GM15510 (cell line): Measurements from ENCODE around the gene EMILIN3.

Experiments used
- POLR2A ChIP-seq: IDR thresholded peaks from 3 replicates; pipeline ENCODE4 v1.6.1; 2011; ENCODE audit warnings: borderline replicate concordance; ENCODE audit not compliant: insufficient read length; ENCODE audit errors: extremely low read depth

Gene EMILIN3

DNA sequence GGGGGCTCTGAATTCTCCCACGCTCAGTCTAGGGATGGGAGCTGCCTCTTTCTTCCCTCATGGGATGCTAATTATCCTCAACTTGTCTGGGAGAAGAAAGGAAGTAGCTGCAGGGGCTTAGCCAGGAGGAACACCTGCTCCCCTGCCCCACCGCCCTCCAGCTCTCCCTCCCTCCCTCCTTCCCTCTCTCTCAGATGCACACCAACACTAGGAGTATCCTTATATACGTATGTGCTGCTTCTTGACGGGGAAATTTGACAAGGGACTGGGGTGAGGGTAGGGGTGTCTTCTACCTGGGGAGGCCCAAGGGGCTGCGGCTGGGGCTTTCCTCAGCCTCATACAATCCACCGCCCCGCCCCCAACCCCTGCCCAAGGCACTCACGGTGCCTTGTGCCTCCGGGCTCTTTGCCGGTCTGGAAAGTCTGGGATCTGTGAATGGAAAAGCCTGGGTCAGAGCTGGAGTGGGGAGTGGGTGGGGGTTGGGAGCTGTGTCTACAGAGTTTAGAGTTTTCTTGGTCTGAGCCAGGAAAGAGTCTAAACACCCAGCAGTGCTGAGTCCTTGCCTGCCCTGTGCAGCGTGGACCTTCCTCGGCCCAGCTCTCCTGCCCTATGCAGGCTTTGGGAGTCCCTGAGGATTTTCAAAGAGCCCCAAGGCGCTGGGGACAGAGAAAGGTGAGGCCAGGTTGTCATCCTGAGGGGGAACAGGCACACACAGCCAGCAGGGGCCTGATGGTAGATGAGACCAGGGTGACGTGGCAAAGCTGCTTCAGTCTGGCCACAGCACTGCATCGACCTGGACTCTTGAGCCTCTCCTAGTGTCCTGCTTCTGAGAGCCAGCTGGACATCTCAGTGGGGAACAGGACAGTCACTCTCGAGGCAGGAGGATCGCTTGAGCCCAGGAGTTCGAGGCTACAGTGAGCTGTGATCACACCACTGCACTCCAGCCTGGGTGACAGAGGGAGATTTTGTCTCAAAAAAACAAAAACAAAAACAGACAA is 29.3 kb upstream of the EMILIN3 start:
- TF ChIP-seq POLR2A = no peak

GRCh38 chr20:41394931-41395666 is 28.5 kb upstream of the EMILIN3 start:
- no peak for TF ChIP-seq POLR2A

DNA sequence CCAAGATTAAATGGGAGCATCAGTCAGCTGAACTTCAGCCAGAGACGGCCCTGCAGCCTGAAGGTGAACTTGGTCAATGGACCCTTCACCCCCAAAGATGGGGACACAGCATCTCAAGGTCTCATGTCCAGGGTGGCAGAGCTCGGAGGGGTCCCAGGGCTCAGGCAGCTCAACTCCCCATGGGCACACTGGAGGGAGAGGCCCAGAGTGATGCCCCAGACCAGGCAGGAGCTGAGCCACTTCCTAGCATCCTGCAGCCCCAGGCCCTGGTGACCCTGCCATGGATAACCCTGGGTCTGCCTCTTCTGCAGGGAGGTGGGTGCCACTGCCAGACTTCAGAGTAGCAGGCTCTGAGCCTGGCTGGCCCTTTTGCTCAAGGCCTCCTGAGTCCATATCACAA is 27.5 kb upstream of the EMILIN3 start:
- TF ChIP-seq POLR2A = no peak

GRCh38 chr20:41393705-41394066 is 27.1 kb upstream of the EMILIN3 start:
- no peak for TF ChIP-seq POLR2A

DNA sequence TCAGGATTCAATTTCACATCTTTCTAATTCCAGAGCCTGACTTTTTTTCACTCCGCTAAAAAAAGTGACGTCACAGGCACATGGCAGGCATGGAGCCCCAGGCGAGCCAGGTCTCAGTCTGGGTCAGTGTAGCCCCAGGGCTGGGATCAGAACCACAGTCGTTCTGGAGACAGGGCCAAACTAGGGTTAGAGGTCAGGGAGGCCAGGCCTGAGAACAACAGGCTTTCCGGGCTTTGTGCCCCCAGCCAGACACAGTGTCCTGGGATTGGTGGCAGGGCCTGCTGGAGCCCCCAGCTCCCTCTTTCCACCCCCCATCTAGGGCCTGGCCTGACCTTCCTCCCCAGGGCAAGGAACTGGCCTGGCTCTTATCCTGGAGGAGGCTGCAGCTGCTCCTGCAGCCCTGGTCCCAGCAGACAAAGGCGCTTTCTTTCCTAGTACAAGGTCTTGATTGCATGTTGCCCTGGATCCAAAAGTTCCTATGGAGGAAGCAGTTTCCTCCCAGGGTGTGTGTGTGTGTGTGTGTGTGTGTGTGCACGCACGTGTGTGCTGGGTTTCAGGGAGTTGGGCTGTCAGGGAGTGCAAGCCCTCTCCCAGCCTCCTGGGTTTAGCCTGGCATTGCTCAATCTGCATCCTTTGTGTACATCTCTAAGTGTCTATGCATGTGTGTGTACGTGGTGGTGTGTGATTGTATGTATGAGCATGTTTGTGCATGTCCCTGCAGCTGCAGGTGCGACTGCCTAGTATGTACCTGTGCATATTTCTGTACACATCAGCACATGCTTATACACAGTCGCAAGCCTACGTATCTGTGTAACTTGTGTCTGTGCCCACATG is 26.5 kb upstream of the EMILIN3 start:
- TF ChIP-seq POLR2A = no peak

GRCh38 chr20:41392295-41392694 is 25.7 kb upstream of the EMILIN3 start:
- no peak for TF ChIP-seq POLR2A

DNA sequence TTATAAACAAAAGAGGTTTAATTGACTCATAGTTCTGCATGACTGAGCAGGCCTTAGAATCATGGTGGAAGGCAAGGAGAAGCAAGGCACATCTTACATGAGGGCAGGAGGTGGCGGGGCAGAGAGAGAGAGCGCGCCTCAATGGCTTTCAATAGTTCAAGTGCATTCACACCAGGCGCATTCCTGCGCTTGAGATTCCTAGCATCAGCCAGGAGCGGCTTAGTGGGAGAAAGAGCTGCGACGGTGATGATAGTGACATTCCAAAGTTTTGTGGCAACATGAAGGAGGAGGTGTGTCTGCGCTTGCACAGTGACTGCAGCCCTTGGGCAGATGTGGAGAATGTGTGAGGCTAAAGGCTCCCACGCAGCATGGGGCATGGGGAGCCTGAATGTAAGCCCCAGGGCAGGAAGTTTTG is 25.0 kb upstream of the EMILIN3 start:
- TF ChIP-seq POLR2A = no peak

GRCh38 chr20:41390889-41391288 is 24.3 kb upstream of the EMILIN3 start:
- no peak for TF ChIP-seq POLR2A

DNA sequence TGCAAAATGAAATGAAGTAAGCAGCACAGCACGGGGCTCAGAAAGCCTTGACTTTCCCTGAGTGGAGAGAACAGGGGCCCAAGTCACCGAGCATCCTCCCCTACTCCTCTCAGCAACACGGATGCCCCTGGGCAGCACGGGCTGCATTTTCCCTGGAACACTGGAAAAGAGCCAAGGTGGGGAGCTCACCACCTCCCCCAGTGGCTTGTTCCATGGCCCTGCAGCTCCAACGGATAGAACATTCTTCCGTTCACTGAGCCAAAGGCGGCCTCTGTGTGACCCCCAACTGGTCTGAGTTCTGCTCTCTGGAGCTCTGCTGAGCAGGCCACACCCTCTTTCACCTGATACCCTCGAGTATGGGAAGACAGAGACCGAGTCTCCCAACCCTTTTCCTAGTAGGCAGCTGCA is 20.8 kb upstream of the EMILIN3 start:
- TF ChIP-seq POLR2A = no peak

- TF ChIP-seq POLR2A = no peak
Measured at GRCh38 chr20:41386502-41387427, 20.1 kb upstream of the EMILIN3 start.

GRCh38 chr20:41382791-41383305 is 16.2 kb upstream of the EMILIN3 start:
- TF ChIP-seq POLR2A = no peak

- TF ChIP-seq POLR2A = no peak
Measured at GRCh38 chr20:41380551-41381193, 14.1 kb upstream of the EMILIN3 start.

- TF ChIP-seq POLR2A = no peak
Measured at GRCh38 chr20:41379551-41379950, 12.9 kb upstream of the EMILIN3 start.

GRCh38 chr20:41377275-41377674 is 10.7 kb upstream of the EMILIN3 start:
- TF ChIP-seq POLR2A = no peak

DNA sequence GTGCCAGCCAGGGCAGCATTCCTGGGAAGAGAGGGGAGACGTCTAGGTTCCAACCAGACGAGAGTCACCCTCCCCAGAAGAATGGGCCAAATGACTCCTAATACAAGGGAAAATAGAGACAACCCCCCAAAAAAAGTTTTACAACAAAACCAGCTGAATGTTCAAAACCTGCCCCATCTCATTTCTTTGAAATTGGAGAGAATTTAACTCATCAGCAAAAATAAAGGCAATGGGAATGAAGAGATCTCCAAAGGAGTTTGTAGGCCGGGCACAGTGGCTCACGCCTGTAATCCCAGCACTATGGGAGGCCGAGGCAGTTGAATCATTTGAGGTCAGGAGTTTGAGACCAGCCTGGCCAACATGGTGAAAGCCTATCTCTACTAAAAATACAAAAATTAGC is 9.7 kb upstream of the EMILIN3 start:
- TF ChIP-seq POLR2A = no peak
